ENCODE measurements around the gene UBQLN4. TPM values are rescaled to one million over a fixed set of nuclear protein-coding genes. Genes with fewer than 3 reads are reported as not detected.

The UBQLN4 gene
- total RNA-seq, 1 experiment from 2014 or later, result 29.1 TPM

DNA sequence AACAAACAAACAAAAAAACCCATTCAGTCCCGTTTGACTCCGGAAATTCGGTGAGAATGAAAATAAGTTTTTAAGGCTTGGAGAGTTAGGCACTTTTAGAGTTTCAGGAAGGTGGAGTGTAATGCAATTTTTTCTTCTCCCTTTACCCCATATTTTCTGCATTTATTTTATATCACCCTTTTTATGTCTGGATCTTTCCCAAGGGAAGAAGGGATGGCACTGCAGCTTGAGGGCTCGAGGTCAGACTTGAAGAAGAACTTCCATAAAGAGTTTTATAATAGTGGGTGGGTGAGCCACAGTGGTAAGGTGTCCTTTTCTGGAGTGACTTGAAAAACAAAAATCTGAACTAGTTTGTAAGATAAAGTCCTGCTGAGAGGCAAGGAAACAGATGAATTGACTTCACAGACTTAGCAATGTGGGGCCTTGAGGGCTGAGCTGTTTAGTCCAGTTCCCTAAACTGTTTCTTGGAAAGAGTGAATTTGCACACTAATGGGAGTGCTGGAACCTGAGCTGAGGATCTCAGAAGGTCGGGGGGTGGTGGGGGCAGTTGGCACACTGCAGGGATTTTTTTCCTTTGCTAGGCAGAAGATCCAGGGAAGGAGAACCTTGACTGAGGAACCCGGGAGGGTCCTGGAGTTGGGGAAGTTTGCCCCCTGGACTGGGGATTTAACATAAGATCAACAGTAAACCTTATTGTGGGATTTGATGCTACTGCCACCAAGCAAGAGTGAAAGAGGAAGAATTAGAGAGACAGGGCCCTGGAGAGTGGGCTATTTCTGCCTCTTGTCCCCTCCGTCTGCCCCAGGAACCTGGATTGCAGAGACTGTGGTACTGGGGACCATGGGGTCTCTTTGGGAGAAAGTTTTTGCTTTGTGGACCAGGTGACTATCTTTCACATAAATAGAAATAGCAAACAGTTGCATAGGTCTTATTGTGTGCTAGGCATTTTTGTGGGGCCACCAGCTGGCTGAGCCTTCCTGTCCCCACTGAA lies 30.5 kb upstream of the UBQLN4 start:
- H3K27ac ChIP-seq (ENCODE audit: low read length), result no peak overlapping the region
- H3K4me2 ChIP-seq (ENCODE audit: low read depth, low read length, poor library complexity, severe bottlenecking), result peak overlapping the region; percentile 83
- H3K27me3 ChIP-seq (ENCODE audit: low read length), result no peaks in the 10 kb centered on the region
- no peak overlapping the region for H3K9ac ChIP-seq (ENCODE audit: low read length)
- no peak overlapping the region for H3K4me3 ChIP-seq (ENCODE audit: low read length)
- peaks cover 34% of the 10 kb centered on the region for H3K4me1 ChIP-seq (ENCODE audit: low read length)
- H3K79me2 ChIP-seq (ENCODE audit: low read length), result no peaks in the 10 kb centered on the region
- H3K36me3 ChIP-seq (ENCODE audit: insufficient read depth, low read length), result no peaks in the 10 kb centered on the region
- H3K9me2 ChIP-seq (replicated peaks; ENCODE audit: insufficient read depth, low read length), result no peaks in the 10 kb centered on the region
- no peak for DNase-seq
- H4K20me1 ChIP-seq (ENCODE audit: insufficient read depth, low read depth, low read length), result no peaks in the 10 kb centered on the region
- no peaks in the 10 kb centered on the region for H3K9me3 ChIP-seq (ENCODE audit: low read length)
- H2AFZ ChIP-seq (ENCODE audit: low read length), result no peak overlapping the region

DNA sequence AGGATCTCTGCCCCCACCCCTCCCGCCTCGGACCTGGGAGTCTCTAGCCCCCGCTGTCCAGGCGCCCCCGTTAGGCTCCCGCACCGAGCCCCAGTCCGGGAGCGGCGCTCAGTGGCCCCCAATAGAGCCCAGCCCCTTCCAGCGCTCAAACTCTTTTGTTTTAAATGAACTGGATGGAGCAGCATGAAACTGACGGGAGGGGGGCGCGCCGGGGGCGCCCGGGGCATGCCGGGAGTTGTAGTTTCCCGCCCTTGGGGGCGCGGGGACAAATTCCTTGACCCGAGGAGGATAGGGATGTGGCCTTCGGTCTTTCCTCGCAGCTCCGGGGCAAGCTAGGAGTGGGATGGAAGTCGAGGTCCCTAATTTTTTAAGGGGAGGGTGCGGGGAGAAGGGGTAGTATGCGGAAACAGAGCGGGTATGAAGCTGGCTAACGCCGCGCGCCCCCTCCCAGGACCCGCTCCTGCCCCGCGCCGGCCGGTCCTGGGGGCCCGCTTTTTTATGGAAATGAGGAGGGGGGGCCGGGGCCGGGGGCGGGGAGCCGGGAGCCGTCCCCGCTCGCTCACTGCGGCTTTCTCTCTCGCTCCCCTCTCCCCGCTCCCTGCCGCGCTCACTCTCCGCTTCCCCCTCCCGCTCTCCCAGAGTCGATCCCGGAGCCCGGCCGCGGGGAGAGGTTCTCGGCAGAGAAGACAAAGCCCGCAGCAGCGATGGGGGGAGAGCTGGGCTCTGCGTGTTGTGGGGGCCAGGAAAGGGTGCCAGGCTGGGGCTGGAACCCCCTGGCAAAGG lies 28.9 kb upstream of the UBQLN4 start, which contains the start of gene MEX3A:
MEX3A (minus strand) TSS at position 157 of the 783 bp plus-strand sequence. CDS start 467 bp downstream, outside the sequence.
- Histone ChIP-seq H2AFZ (ENCODE audit: low read length) (peak within 1 kb of the TSS; percentile 99), H3K27me3 (ENCODE audit: low read length) (no peaks in the 10 kb centered on the region), H3K9ac (ENCODE audit: low read length) (peak within 1 kb of the TSS; percentile 75), H3K9me3 (ENCODE audit: low read length) (no peaks in the 10 kb centered on the region), H3K79me2 (ENCODE audit: low read length) (no peaks in the 10 kb centered on the region), H3K4me3 (ENCODE audit: low read length) (peak within 1 kb of the TSS; percentile 84), H3K4me1 (ENCODE audit: low read length) (peaks cover 34% of the 10 kb centered on the region), H3K27ac (ENCODE audit: low read length) (no peak within 1 kb of the TSS), H3K36me3 (ENCODE audit: insufficient read depth, low read length) (no peaks in the 10 kb centered on the region), H3K9me2 (replicated peaks; ENCODE audit: insufficient read depth, low read length) (no peaks in the 10 kb centered on the region), H3K4me2 (ENCODE audit: low read depth, low read length, poor library complexity, severe bottlenecking) (peak within 1 kb of the TSS; percentile 83), H4K20me1 (ENCODE audit: insufficient read depth, low read depth, low read length) (no peaks in the 10 kb centered on the region)
- peak; percentile 85 for DNase-seq

DNA sequence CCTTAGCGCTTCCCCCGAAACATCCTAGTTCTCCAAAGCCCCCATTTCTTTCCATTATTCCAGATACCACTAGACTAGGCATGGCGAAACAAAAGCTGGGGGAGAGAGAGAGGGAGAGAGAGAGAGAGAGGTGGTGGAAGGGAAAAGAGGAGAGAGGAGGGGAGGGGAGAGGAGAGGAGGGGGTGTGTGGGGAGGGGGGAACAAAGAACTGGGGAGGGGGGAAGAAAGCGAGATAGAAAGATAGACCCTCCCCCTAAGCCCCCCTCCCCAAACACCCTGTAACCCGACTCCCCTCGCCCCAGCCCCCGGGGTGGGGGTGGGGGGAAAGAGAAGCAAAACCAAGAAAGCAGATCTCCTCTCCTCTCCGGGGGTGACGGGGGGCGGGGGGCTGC lies 28.3 kb upstream of the UBQLN4 start:
- Histone ChIP-seq H3K27me3 (ENCODE audit: low read length) (no peaks in the 10 kb centered on the region), H2AFZ (ENCODE audit: low read length) (peak overlapping the region; percentile 99), H3K36me3 (ENCODE audit: insufficient read depth, low read length) (no peaks in the 10 kb centered on the region)

GRCh38 chr1:156081180-156081916 lies 27.8 kb upstream of the UBQLN4 start:
- Histone ChIP-seq H2AFZ (ENCODE audit: low read length) (no peak overlapping the region), H3K27me3 (ENCODE audit: low read length) (no peaks in the 10 kb centered on the region), H3K27ac (ENCODE audit: low read length) (no peak overlapping the region), H3K9ac (ENCODE audit: low read length) (peak overlapping the region; percentile 75; the same call in 1 of the 2 replicates), H3K36me3 (ENCODE audit: insufficient read depth, low read length) (no peaks in the 10 kb centered on the region), H3K9me2 (replicated peaks; ENCODE audit: insufficient read depth, low read length) (no peaks in the 10 kb centered on the region), H4K20me1 (ENCODE audit: insufficient read depth, low read depth, low read length) (no peaks in the 10 kb centered on the region), H3K4me3 (ENCODE audit: low read length) (peak overlapping the region; percentile 84; the same call in 1 of the 2 replicates), H3K9me3 (ENCODE audit: low read length) (no peaks in the 10 kb centered on the region), H3K79me2 (ENCODE audit: low read length) (no peaks in the 10 kb centered on the region), H3K4me1 (ENCODE audit: low read length) (peaks cover 39% of the 10 kb centered on the region), H3K4me2 (ENCODE audit: low read depth, low read length, poor library complexity, severe bottlenecking) (peak overlapping the region; percentile 83)
- DNase-seq, result no peak

More for the DNA sequence above, 28.3 kb upstream of the UBQLN4 start:
- peak overlapping the region; percentile 84 for H3K4me3 ChIP-seq (ENCODE audit: low read length)
- H3K4me1 ChIP-seq (ENCODE audit: low read length), result peaks cover 37% of the 10 kb centered on the region
- DNase-seq, result no peak
- H3K9me3 ChIP-seq (ENCODE audit: low read length), result no peaks in the 10 kb centered on the region
- H3K9me2 ChIP-seq (replicated peaks; ENCODE audit: insufficient read depth, low read length), result no peaks in the 10 kb centered on the region
- no peaks in the 10 kb centered on the region for H4K20me1 ChIP-seq (ENCODE audit: insufficient read depth, low read depth, low read length)
- H3K9ac ChIP-seq (ENCODE audit: low read length), result peak overlapping the region; percentile 75
- H3K79me2 ChIP-seq (ENCODE audit: low read length), result no peaks in the 10 kb centered on the region
- H3K27ac ChIP-seq (ENCODE audit: low read length), result no peak overlapping the region
- H3K4me2 ChIP-seq (ENCODE audit: low read depth, low read length, poor library complexity, severe bottlenecking), result peak overlapping the region; percentile 83

GRCh38 chr1:156080863-156081179 lies 27.2 kb upstream of the UBQLN4 start:
- no peaks in the 10 kb centered on the region for H3K9me2 ChIP-seq (replicated peaks; ENCODE audit: insufficient read depth, low read length)
- H3K36me3 ChIP-seq (ENCODE audit: insufficient read depth, low read length), result no peaks in the 10 kb centered on the region
- DNase-seq, result no peak
- H3K4me3 ChIP-seq (ENCODE audit: low read length), result no peak overlapping the region
- peaks cover 44% of the 10 kb centered on the region for H3K4me1 ChIP-seq (ENCODE audit: low read length)
- peak overlapping the region; percentile 20 for H3K4me2 ChIP-seq (ENCODE audit: low read depth, low read length, poor library complexity, severe bottlenecking)
- no peak overlapping the region for H3K9ac ChIP-seq (ENCODE audit: low read length)
- no peaks in the 10 kb centered on the region for H3K9me3 ChIP-seq (ENCODE audit: low read length)
- no peaks in the 10 kb centered on the region for H4K20me1 ChIP-seq (ENCODE audit: insufficient read depth, low read depth, low read length)
- no peak overlapping the region for H3K27ac ChIP-seq (ENCODE audit: low read length)
- no peaks in the 10 kb centered on the region for H3K27me3 ChIP-seq (ENCODE audit: low read length)
- H3K79me2 ChIP-seq (ENCODE audit: low read length), result no peaks in the 10 kb centered on the region
- H2AFZ ChIP-seq (ENCODE audit: low read length), result no peak overlapping the region

DNA sequence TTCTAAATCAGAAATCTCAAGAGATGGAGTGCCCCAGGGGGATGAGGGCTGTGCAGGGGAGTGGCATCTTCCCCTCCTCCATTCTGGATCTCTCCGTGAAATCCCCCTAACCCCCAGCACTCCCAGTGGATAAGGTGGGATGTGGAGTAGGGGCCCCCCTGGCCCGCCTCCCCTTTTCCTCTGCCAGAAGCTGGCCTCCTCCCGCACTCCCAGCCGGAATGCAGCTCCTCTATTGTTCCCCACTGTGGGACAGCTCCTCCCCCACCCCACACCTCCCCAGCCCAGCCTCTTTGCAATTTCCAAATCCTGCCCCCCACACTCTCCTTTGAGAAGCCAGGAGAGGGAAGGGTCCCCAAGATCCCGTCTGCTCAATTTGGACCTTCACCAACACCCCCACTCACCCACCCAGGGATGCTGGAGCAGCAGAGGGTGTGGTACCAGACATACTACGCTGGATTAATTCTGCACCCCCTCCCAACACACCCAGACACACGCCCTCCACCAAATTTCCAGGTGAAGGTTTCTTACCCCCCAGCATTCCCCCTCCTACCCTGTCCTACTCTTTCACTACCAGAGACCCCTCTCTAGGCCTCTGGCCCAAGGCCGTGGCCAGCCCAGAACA lies 26.8 kb upstream of the UBQLN4 start:
- Histone ChIP-seq H3K36me3 (ENCODE audit: insufficient read depth, low read length) (no peaks in the 10 kb centered on the region), H3K9ac (ENCODE audit: low read length) (no peak overlapping the region), H3K79me2 (ENCODE audit: low read length) (no peaks in the 10 kb centered on the region), H3K4me1 (ENCODE audit: low read length) (peaks cover 49% of the 10 kb centered on the region), H4K20me1 (ENCODE audit: insufficient read depth, low read depth, low read length) (no peaks in the 10 kb centered on the region), H3K27me3 (ENCODE audit: low read length) (no peaks in the 10 kb centered on the region), H3K9me2 (replicated peaks; ENCODE audit: insufficient read depth, low read length) (no peaks in the 10 kb centered on the region), H3K9me3 (ENCODE audit: low read length) (no peaks in the 10 kb centered on the region), H2AFZ (ENCODE audit: low read length) (no peak overlapping the region), H3K27ac (ENCODE audit: low read length) (no peak overlapping the region), H3K4me2 (ENCODE audit: low read depth, low read length, poor library complexity, severe bottlenecking) (no peak overlapping the region), H3K4me3 (ENCODE audit: low read length) (no peak overlapping the region)
- no peak for DNase-seq

DNA sequence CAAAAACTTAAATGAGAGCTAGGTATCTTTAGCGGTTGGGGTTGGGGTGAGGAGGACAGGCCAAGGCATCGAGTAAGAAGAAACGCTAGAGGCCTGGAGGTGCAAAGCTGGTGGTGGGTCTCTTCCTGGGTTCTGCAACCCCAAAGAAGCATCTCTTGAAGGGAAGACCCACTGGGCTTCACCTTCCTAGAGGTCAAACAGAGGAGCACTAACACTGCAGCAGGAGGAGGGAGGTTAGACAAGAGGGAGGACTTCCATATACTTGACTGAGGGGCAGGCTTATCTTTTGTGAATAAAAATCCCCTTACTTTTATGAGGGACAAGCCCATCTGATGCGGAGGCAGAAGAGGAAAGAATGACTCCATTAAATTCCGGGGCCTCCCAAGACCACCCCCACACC lies 26.2 kb upstream of the UBQLN4 start:
- Histone ChIP-seq H3K4me2 (ENCODE audit: low read depth, low read length, poor library complexity, severe bottlenecking) (no peak overlapping the region), H3K9me2 (replicated peaks; ENCODE audit: insufficient read depth, low read length) (no peaks in the 10 kb centered on the region), H2AFZ (ENCODE audit: low read length) (no peak overlapping the region), H3K9me3 (ENCODE audit: low read length) (no peaks in the 10 kb centered on the region), H3K9ac (ENCODE audit: low read length) (no peak overlapping the region), H3K4me3 (ENCODE audit: low read length) (no peak overlapping the region), H3K36me3 (ENCODE audit: insufficient read depth, low read length) (no peaks in the 10 kb centered on the region), H3K4me1 (ENCODE audit: low read length) (peaks cover 47% of the 10 kb centered on the region), H3K27me3 (ENCODE audit: low read length) (no peaks in the 10 kb centered on the region), H4K20me1 (ENCODE audit: insufficient read depth, low read depth, low read length) (no peaks in the 10 kb centered on the region), H3K27ac (ENCODE audit: low read length) (no peak overlapping the region), H3K79me2 (ENCODE audit: low read length) (no peaks in the 10 kb centered on the region)
- DNase-seq, result no peak
